Activated CD4-positive, alpha-beta T cell treated with anti-CD3 and anti-CD28 coated beads, Interleukin-2, Interleukin-4, amounts not matched to agents 100 ng/mL and 50 ng/mL, durations not matched to agents 16 hours and 8 hours (primary cell): ENCODE data around the gene HNRNPAB.
"Not testable (repeated sequence)": the region's sequence is repeated elsewhere in the genome, so short reads cannot be mapped to it uniquely, and the experiment has no call there.

Source experiments
- DNase-seq: peaks from one replicate; pipeline ENCODE4 v3.0.0-alpha.2; 2020; ENCODE audit warnings: low spot score

Gene HNRNPAB

DNA sequence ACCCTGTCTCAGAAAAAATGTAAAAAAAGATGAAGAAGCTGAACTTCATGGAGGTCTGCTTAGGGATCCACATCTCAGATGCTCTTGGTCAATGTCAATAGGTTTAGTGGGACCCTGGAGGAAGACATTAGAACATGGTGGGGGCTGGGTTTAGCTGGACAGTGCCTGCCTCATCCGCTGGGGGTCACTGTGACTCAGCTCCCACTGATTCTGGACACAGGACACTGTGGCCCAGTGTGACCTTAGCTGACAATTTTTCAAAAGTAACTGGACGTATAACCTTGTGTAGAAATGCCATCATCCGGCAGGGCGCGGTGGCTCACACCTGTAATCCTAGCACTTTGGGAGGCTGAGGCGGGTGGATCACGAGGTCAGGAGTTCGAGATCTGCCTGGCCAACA is 7.3 kb upstream of the HNRNPAB start:
- no peak for DNase-seq

DNA sequence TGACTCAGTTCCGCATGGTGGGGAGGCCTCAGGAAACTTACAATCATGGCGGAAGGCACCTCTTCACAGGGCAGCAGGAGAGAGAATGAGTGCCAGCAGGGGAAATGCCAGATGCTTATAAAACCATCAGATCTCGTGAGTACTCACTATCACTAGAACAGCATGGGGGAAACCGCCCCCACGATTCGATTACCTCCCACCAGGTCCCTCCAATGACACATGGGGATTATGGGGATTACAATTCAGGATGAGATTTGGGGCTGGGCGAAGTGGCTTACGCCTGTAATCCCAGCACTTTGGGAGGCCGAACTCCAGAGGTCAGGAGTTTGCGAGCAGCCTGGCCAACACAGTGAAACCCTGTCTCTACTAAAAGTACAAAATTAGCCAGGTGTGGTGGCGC is 6.2 kb upstream of the HNRNPAB start:
- DNase-seq, result not testable (repeated sequence)

- no peak for DNase-seq
Measured at GRCh38 chr5:178198706-178199105, 5.6 kb upstream of the HNRNPAB start.

DNA sequence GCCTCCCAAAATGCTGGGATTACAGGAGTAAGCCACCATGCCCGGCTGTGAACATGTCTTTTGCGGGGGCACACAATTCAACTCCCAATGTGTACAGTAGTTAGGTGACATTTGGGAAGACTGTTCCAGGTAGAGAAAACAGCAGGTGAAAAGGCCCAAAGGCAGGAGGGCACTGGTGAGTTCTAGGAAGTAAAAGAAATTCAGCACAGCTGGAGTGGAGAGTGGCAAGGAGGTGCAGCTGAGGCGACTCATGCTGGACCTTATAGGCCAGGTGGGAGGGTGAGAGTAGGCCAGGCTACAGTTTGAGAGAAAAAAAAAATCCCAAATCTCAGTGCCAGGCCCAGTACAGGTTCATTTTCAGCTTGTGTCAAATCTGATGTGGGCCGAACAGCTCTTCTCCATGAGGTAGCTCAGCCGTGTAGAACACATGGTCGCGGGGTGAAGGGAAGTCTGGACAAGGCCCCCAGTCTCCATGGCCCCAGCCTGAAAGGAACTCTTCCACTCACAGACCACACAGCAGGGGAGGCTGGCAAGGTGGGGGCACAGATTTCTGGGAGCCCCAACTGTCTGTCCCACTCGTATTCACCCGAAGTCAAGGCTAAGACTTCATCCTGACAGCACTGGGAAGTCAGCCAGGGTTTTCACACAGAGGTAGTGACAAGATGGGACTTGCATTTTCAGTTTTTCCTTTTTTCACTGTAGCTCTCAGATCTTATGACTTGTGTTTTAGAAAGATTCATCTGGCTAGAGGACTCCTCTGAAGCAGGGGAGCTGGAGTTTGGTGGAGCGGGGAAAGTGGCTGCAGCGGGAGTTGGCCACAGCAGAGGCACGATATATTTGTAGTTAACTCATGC is 4.5 kb upstream of the HNRNPAB start:
- no peak for DNase-seq

DNA sequence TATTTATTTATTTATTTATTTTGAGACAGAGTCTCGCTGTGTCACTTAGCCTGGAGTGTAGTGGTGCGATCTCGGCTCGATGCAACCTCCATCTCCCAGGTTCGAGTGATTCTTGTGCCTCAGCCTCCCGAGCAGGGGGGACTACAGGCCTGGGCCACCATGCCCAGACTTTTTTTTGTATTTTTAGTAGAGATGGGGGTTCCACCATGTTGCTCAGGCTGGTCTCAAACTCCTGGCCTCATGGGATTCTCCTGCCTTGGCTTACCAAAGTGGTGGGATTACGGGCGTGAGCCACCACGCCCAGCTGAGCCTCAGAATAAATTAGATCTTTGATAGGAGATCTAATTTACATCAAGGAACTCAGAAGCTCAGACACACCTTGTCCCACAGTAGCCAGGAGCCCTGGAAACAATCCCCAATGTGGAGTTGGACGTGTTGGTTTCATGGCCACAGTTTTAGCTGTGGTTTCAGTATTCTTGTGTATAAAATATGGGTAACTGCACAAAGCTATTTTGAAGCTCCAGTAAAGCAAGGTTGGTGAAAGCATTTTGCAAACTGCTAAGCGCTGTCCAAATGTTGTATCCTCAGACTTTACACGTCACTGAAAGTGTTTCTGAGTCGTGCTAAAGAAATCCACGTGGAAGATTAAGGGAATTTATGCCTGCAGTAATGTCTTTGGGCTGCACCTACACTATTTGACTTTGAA is 3.0 kb upstream of the HNRNPAB start:
- DNase-seq, result no peak

DNA sequence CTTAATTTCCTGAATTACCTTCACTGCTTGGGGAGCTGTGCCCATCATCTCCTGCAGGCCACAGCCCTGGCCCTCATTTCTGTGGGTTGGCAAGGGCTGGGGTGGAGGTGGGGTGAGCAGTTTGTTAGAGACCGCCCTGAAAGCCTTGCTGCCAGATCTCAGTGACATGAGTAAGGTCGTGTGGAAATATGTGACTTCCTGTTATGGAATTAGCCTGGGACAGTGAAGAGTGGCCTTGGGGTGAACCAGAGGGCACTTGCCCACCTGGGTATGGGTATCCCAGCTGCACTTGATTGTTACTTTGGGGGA is 2.5 kb upstream of the HNRNPAB start:
- DNase-seq, result no peak

GRCh38 chr5:178202541-178202940 is 1.8 kb upstream of the HNRNPAB start:
- DNase-seq, result no peak

- no peak for DNase-seq
Measured at GRCh38 chr5:178203670-178204181, 607 bp upstream of the HNRNPAB start.

- peak; percentile 85 for DNase-seq
Measured at GRCh38 chr5:178204935-178205748, 809 bp downstream of the HNRNPAB start.

- DNase-seq, result no peak
Measured at GRCh38 chr5:178205749-178206047, 1.4 kb downstream of the HNRNPAB start.

DNA sequence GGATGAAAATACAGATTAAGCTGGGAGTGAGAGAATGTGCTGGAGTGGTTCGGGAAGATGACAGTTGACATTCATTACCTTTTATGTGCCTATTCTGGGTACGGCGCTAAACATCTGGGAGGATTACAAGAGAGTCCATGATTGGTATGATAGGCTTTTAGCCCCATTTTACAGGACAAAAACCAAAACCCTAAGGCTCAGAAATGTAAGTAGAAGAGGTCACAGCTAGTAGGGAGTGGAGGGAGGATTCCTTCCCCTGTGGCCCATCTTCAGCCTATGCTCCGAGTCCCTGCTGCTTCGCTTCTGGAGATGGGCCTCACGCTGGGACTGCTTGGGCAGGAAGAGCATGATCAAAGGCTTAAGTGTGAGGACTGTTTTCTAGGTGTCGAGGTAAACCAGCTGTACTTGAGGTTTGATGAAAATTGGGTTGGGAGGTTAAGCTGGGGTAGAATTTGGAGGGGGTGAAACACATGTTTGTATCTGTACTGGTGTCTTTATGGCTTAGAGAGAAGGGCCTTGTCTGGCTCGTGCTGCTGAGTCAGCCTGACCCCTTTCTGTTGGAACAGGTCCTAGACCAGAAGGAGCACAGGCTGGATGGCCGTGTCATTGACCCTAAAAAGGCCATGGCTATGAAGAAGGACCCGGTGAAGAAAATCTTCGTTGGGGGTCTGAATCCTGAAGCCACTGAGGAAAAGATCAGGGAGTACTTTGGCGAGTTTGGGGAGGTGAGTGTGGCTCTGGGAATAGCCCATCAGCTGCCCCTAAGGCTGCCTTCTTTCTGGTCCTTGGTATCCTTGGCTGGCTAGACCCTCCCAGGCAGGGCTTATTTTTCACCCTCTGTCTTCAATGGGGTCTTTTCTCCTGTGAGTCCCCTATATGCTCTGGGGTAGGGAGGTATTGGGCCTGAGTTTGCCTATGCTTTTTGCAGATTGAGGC is 2.1 kb downstream of the HNRNPAB start:
- DNase-seq, result no peak

- DNase-seq, result no peak
Measured at GRCh38 chr5:178207183-178207916, 3.0 kb downstream of the HNRNPAB start.

DNA sequence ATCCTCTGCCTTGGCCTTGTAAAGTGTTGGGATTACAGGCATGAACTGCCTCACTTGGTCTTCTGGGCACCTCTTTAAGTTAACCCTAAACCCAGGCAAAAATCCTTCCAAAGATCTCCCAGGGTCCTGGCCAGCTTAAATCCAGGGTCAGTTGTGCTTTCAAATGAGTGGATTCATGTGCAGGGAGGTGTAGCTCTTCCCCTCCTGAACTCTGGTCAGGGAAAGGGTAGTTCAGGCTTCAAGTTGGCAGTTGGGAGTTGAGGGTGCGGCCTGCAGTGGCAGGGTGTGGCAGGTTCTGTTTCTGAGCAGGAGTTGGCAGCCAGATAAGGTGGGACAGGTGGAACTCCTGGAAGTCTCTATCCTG is 3.6 kb downstream of the HNRNPAB start:
- DNase-seq, result no peak

GRCh38 chr5:178208540-178209227 is 4.4 kb downstream of the HNRNPAB start:
- no peak for DNase-seq

GRCh38 chr5:178209334-178210072 is 5.2 kb downstream of the HNRNPAB start:
- DNase-seq, result no peak

- DNase-seq, result no peak
Measured at GRCh38 chr5:178210073-178210535, 5.8 kb downstream of the HNRNPAB start.

DNA sequence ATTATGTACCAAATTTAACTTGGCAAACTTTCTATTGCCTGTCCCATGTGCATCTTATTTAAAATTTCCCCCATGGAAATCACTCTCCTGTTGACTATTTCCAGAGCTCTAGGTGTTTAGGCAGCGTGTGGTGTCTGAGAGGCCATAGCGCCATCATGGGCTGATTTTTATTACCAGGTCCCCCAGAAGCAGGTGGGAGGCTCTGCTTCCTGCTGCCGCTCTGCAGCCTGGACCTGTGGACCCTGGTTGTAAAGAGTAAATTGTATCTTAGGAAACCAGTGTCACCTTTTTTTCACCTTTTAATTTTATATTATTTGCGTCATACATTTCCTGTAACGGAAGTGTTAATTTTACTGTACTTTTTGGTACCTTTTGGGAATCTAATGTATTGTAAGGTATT is 6.4 kb downstream of the HNRNPAB start:
- DNase-seq, result no peak

DNA sequence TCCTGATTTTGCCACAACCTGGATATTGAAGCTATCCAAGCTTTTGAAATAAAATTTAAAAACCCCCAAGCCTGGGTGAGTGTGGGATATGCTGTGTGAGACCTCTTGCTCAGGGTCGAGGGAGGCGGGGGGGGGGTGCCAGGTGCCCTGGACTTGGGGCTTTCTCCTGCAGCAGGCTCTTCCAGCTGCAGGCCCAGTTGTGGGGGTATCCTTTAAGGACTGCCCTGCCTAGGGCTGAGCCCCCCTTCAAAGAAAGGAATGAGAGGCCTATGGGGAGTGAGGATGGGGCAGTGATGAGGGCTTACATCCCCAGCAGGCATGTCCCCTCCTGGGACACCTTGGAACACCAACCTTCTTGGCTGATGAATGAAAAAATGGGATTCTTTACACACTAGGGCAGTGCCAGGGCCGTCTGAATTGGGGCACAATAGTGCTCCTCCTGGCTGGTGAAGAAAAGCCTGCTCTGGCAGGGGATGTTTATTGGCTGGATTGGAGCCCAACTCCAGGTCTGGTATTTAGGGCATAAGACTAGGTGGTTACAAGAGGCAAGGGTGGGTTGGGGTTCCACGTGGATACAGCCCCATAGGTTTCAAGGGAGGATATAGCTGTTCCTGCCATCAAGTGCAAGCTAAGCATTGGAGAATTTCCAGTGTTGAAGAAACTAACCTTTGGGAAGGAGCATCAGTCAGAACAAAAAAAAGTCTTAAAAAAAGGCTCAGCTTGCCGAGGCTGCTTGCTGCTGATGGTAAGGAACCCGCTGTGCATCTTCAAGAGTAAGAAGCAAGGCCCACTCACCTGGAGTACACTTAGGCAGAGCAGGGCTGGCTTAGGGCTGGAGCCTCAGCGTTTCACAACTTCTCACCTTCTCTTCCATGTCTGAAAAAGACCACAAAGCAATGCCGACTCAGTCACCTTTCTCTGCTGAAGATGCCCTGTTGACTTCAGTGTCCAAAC is 7.0 kb downstream of the HNRNPAB start:
- no peak for DNase-seq
